Measurements from ENCODE around the gene EEFSEC.

GRCh38 chr3:128277378-128278069 is 124.2 kb downstream of the EEFSEC start:
- no peak for TF ChIP-seq CTCF (IDR thresholded peaks at IDR 0.05)
- TF ChIP-seq POLR2A (IDR thresholded peaks at IDR 0.05), result no peak
